Kidney epithelial cell (primary cell): Measurements from ENCODE around the gene MACF1. TPM values are rescaled to one million over a fixed set of nuclear protein-coding genes. Genes with fewer than 3 reads are reported as not detected.

ENCODE experiments used
- DNase-seq: peaks from one replicate; pipeline ENCODE4 v3.0.0-alpha.2; 2010; ENCODE audit warnings: low read depth
- H3K27me3 ChIP-seq: 2 replicates; pipeline ENCODE4 v1.6.0; 2011; ENCODE audit warnings: low read length; ENCODE audit not compliant: control insufficient read depth, insufficient read depth
- H3K36me3 ChIP-seq: 2 replicates; pipeline ENCODE4 v1.5.1; 2011; ENCODE audit warnings: low read length; ENCODE audit not compliant: control insufficient read depth, insufficient read depth
- H3K4me3 ChIP-seq: 2 replicates; pipeline ENCODE4 v1.5.1; 2011; ENCODE audit warnings: low read depth, mild to moderate bottlenecking, control low read depth, low read length
- CTCF ChIP-seq: IDR thresholded peaks from 2 replicates; pipeline ENCODE4 v1.5.1; 2011; ENCODE audit warnings: mild to moderate bottlenecking, moderate library complexity, low read length, control low read depth, inconsistent platforms; ENCODE audit not compliant: insufficient read depth, poor library complexity, severe bottlenecking
- total RNA-seq: library from RNA; depleted of rRNA; stranded (reverse); fragments of >200 nt; gene quantifications from 2 replicates; pipeline ENCODE4 v1.2.3, GENCODE V29; 2015

Gene MACF1
- total RNA-seq, 1 donor from 2014 or later, result 279 TPM

- H3K27me3 ChIP-seq, result no peaks in the 10 kb centered on the region
- no peak for DNase-seq
- H3K4me3 ChIP-seq, result no peak overlapping the region
- no peak for TF ChIP-seq CTCF
- peaks cover 7% of the 10 kb centered on the region for H3K36me3 ChIP-seq
These were observed 150.1 kb downstream of the MACF1 start for GRCh38 chr1:39354572-39354971.

- DNase-seq, result no peak
- Histone ChIP-seq H3K27me3 (no peaks in the 10 kb centered on the region), H3K36me3 (peaks cover 5% of the 10 kb centered on the region), H3K4me3 (no peak overlapping the region)
- no peak for TF ChIP-seq CTCF
These were observed 154.0 kb downstream of the MACF1 start for GRCh38 chr1:39358491-39358890.

- Histone ChIP-seq H3K4me3 (no peak overlapping the region), H3K27me3 (no peaks in the 10 kb centered on the region), H3K36me3 (peaks cover 4% of the 10 kb centered on the region)
- no peak for DNase-seq
- TF ChIP-seq CTCF, result no peak
These were observed 154.6 kb downstream of the MACF1 start for GRCh38 chr1:39359028-39359570.

DNA sequence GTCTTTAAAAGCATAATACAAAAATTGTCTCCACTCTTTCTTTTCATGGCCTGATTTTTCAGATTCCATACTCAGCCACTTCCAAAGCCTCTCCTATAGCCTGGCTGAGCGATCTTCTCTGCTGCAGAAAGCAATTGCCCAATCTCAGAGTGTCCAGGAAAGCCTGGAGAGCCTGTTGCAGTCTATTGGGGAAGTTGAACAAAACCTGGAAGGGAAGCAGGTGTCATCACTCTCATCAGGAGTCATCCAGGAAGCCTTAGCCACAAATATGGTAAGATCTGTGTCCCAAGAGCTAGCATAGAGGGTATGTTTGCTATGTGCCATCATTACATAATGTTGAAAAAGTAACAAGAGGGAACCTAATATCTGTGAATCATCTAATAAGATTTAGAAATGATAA is 156.2 kb downstream of the MACF1 start:
- no peak overlapping the region for H3K4me3 ChIP-seq
- DNase-seq, result no peak
- H3K27me3 ChIP-seq, result no peaks in the 10 kb centered on the region
- H3K36me3 ChIP-seq, result peaks cover 4% of the 10 kb centered on the region
- TF ChIP-seq CTCF, result no peak

DNA sequence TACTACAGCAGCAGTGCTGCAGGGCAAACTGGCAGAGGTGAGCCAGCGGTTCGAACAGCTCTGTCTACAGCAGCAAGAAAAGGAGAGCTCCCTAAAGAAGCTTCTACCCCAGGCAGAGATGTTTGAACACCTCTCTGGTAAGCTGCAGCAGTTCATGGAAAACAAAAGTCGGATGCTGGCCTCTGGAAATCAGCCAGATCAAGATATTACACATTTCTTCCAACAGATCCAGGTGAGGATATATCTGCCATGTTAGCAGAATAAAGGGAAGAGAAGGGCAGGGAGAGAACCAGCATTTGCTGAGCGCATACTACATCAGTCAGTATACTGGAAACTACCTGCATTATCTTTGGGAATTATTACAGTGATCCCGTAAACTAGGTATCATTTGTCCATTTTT is 157.0 kb downstream of the MACF1 start:
- DNase-seq, result no peak
- no peaks in the 10 kb centered on the region for H3K27me3 ChIP-seq
- no peak for TF ChIP-seq CTCF
- no peak overlapping the region for H3K4me3 ChIP-seq
- H3K36me3 ChIP-seq, result peaks cover 4% of the 10 kb centered on the region

- Histone ChIP-seq H3K27me3 (no peaks in the 10 kb centered on the region), H3K36me3 (peaks cover 4% of the 10 kb centered on the region), H3K4me3 (no peak overlapping the region)
- no peak for TF ChIP-seq CTCF
- no peak for DNase-seq
These were observed 158.8 kb downstream of the MACF1 start for GRCh38 chr1:39363267-39363666.
